Measurements from ENCODE around the gene PANX2.

PANX2 gene

DNA sequence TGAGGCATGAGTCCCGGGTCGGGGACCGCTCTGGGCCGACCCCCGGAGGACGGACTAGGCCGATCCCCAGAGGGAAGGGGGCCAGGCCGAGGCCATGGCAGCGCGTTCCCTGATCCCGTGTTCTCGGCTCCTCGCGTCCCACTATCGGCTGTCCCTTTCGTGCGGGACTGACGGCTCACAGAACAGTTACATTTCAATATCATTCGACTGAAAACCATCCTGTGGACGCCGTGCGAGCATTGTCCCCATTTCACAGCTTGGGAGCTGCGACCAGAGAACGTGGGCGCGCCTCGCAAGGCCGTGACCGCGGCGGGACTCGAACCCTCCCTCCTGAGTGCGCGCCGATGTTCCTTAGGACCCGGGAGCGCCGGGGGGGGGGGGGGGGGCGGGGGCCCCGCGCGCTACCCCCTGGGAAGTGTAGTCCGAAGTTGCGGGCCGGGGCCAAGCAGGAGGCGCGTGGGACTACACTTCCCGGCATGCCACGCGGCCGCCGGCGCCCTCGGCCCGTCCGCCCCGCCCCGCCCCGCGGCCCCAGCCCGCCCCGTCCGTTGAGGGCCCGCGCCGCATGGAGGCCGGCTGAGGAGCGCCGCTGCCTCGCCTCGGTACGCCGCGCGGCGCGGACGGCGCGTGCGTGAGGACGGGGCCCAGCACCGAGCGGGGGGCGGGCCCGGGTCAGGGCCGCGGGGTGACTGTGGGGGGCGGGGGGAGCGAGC lies 15.0 kb downstream of the PANX2 start, which contains the start of gene TRABD:
Gene TRABD, plus strand, starts transcription at position 539 of the 713 bp plus-strand sequence. CDS start 7,148 bp downstream, outside the sequence.
- no peak for DNase-seq

DNA sequence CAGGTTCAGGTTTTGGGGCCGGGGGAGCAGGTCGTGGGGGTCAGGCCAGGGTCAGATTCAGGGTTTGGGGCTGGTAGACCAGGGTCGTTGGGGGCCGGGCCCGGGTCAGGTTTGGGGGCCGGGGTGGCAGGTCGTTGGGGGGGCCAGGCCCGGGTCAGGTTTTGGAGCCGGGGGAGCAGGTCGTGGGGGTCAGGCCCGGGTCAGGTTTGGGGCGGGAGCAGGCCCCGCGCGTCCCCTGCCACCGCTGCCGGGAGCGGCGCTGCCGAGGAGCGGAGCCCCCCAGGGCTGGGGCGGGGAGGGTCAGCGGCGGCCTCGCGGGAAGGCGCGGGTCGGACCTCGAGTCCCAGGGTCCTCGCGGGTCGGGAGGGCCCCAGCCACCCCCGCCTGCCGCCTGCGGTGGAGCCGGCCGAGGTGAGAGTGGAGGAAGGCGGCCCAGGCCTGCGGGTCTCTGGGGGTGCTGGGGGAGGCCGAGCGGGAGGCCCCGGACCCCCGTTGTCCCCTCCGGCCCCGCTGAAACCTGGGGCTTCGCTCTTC lies 15.7 kb downstream of the PANX2 start:
- DNase-seq = no peak

DNA sequence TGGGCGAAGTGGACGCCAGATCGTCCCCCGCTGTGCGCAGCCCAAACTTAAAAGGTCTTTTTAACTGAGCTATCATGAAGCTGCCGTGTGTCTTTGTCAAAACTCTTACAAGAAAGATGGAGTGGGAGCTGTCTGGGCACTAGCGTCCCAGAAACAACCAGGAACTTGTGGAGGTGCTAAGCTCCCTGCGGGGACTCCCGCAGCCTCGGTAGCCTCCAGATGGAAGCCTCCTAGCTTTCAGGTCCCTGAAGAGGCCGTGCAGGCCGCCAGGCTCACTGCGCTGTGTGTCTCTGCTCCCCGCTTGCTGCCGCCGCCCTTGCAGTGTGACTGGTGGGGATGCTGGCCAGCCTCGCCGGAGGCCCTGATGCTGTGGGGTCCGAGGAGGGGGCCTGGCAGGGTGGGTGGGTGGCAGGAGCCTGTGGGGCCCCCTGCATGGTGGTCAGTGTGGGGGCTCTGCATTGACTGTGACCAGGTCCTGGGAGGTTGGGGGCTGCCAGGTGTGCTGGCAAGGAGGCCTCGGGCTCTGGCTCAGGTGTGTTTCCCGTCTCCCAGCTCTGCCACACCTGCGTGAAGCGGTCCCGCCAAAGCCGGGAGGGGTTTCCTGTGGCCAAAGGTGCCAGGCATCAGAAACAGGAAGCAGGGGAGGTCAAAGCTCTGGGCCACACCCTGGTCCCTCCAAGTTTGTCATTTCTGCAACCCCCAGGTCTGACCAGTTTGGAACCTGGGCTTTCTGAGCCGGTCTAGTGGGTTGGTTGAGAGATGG lies 16.4 kb downstream of the PANX2 start:
- DNase-seq = no peak

DNA sequence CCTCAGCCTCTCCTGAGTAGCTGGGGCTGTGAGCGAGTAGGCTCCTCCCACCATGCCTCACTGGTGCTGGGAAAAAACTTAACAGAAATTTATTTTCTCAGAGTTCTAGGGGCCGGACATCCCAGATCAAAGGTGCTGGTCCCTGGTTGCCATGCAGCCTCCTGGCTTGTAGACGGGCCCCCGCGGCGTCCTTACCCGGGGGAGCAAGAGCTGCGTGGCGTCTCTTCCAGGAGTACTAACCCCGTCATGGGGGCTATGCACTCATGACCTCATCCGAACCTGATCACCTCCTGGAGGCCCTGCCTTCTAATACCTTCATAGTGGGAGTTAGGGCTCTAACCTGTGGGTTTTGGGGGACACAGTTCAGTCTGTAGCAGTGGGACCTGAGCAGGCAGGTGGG lies 17.8 kb downstream of the PANX2 start:
- DNase-seq = no peak

GRCh38 chr22:50189184-50189848 lies 18.8 kb downstream of the PANX2 start:
- no peak for DNase-seq

GRCh38 chr22:50189849-50190181 lies 19.3 kb downstream of the PANX2 start:
- no peak for DNase-seq

DNA sequence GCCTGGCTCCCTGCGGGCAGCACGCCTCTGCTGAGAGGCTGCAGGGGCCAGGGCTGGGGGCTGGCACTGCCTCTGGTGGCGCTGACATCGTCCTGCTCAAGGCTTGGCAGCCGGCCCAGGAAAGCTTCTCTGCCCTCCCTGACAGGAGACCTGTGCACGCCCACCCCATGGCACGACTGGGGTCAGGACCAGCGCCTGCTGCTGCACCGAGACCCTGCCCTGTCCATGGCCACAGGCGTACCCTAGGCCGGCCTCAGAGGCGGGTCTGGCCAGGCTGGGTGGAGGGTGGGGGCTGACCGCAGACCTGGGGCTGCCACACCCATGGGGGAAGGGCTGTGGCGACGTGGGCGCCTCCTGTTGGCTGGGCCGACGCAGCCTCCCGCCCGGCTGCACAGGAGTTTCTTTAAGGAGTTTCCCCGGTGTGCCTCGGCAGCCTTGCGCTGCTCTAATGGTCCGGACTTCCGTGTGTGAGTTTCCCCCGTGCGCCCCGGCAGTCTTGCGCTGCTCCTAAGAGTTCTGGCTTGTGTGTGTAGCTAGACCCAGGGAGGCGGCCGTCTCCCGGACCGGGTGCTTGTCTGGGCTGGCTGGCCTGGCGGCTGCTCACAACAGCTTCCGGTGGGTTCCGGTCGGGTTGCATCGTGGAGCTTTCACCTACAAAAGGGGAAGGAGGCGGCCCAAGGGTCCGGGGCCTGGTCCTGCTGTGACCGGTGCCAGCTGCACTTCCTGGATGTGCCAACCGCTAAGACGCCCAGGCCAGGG lies 19.8 kb downstream of the PANX2 start:
- DNase-seq = no peak

GRCh38 chr22:50190941-50191741 lies 20.6 kb downstream of the PANX2 start:
- DNase-seq = no peak

GRCh38 chr22:50192436-50193204 lies 22.1 kb downstream of the PANX2 start:
- DNase-seq = no peak

- DNase-seq = no peak
These were observed 23.1 kb downstream of the PANX2 start for GRCh38 chr22:50193621-50194020.

DNA sequence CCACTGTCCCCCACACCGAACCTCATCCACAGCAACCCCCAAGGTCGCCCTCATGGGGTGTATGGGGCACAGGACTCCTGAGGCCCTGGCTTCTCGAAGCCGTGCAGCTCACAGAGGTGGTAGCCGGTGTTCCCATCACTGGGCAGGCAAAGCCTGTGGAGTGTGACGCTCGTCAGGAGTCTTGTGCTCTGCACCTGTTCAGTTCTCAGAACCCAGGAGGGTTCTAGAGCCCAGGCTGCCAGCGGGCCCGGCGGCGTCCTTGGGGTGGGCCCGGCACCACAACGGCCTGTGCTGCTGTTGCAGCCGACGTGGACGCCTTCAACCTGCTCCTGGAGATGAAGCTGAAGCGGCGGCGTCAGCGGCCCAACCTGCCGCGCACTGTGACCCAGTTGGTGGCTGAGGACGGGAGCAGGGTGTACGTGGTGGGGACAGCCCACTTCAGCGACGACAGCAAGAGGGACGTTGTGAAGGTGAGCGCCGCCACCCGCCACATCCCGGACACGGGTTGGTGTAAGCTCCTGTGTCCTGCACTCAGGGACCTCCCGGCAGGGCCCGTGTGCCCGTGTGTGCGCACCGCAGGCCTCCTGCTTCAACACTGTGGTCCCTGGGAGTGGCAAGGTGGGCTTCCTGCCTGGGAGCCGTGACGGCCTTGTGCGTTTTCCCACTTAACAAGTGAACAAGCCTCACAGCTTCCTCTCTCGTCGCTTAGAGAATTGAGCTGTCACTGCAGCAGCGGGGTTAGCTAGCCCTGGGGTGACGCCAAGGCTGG lies 23.7 kb downstream of the PANX2 start:
- no peak for DNase-seq

DNA sequence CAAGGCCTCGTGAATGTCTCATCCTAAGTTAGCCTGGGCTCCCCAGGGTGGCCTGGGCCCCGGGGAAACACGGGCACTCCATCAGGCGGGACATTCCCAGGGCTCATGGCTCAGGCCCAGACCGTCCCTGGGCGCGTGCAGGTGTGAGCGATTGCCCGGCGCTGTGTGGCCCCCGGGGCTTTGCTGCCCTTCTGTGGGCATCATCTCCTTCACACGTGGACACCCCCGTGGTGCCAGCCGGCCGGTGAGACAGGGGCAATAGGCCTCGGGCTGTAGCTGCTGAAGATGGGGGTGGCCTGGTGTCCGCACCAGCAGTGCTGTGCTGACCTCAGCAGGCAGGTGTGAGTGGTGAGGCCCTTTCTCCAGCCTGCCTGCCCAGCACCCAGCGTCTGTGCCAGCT lies 25.7 kb downstream of the PANX2 start:
- no peak for DNase-seq

GRCh38 chr22:50197000-50197800 lies 26.7 kb downstream of the PANX2 start:
- DNase-seq = no peak

- DNase-seq = no peak
These were observed 27.5 kb downstream of the PANX2 start for GRCh38 chr22:50197856-50198623.

DNA sequence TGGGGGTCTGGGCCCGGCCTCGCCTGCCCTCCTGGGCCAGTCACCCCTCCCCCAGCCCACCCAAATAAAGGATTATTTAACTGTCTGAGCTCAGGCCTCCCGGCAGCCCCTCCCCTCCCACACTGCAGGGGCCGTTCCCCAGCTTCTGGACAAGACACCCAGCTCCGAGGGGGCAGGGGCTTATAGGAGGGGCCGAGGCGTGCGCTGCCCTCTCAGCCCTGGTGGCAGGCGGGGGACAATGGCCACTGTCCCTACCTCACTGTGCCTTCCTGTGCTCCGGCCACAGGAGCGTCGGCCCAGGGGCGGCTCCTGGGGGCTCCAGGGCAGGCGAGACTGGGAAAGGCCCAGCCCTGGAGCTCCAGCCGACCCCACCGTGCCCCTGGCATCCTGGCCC lies 28.1 kb downstream of the PANX2 start:
- no peak for DNase-seq

- no peak for DNase-seq
These were observed 28.8 kb downstream of the PANX2 start for GRCh38 chr22:50199251-50199721.

DNA sequence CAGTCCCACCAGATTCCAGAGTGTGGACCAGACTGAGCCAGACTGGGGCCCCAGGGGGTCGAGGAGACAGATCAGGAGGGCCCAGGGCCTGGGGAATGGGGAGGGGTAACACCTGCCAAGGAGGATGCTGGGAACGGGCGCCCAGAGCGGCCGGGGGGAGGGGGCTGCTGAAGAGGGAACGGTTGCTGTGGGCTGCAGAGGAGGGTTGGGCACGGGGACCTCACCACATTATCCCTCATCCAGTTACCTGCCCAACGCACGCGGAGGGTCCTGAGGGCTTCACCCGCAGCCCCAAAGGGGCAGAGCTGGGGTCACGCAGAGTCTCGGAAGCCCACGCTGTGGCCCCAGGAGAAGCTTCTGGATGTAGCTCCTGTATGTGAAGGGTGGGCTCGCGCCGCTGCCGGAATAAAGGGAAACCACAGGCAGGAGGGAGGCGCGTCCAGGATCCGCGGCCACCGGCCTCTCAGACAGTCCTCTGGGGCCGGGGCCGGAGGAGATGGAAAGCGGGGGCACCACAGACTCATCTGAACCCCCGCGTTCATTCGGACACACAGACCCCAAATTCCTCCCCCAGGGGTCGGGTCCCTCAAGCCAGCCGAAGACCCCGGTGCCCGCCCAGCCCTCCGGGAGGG lies 29.4 kb downstream of the PANX2 start:
- no peak for DNase-seq

All from NCI-H1436 treated with DMSO at 0.1 percent for 48 hours (cell line).